GM12865 (cell line): ENCODE data around the gene METTL27.

ENCODE experiments used
- DNase-seq: peaks from one replicate; pipeline ENCODE4 v3.0.0; 2010; ENCODE audit warnings: low read depth
- H3K4me3 ChIP-seq: 2 replicates; pipeline ENCODE4 v1.5.1; 2011; ENCODE audit warnings: mild to moderate bottlenecking, low read depth, low read length, control low read depth
- TF ChIP-seq, protein P1 (sequence below): IDR thresholded peaks from 2 replicates; pipeline ENCODE4 v1.5.1; 2011; ENCODE audit warnings: low read length, control low read depth, low read depth, inconsistent platforms; ENCODE audit not compliant: insufficient read depth; ENCODE audit errors: missing control alignments

METTL27 gene

DNA sequence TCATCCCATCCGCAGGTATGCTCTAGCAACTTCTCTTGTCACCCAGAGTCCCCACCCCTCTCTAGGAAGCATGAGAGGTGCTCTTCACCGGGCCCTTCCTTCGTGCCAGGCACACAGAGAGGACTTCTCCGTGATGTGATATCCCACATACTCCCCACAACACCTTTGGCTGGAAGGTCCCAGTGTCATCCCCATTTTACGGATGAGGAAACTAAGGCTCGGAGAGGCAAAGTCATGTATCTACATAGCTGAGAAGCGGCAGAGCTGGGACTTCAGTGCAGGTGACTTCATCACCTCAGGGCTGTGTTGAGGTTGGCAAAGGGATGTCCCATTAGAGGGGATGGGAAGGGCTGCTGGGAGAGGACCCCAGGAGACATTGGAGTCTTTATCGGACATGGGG, 34.0 kb upstream of the METTL27 start:
- no peak for DNase-seq
- TF ChIP-seq, protein P1, sequence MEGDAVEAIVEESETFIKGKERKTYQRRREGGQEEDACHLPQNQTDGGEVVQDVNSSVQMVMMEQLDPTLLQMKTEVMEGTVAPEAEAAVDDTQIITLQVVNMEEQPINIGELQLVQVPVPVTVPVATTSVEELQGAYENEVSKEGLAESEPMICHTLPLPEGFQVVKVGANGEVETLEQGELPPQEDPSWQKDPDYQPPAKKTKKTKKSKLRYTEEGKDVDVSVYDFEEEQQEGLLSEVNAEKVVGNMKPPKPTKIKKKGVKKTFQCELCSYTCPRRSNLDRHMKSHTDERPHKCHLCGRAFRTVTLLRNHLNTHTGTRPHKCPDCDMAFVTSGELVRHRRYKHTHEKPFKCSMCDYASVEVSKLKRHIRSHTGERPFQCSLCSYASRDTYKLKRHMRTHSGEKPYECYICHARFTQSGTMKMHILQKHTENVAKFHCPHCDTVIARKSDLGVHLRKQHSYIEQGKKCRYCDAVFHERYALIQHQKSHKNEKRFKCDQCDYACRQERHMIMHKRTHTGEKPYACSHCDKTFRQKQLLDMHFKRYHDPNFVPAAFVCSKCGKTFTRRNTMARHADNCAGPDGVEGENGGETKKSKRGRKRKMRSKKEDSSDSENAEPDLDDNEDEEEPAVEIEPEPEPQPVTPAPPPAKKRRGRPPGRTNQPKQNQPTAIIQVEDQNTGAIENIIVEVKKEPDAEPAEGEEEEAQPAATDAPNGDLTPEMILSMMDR, result no peak
- H3K4me3 ChIP-seq, result no peak overlapping the region

DNA sequence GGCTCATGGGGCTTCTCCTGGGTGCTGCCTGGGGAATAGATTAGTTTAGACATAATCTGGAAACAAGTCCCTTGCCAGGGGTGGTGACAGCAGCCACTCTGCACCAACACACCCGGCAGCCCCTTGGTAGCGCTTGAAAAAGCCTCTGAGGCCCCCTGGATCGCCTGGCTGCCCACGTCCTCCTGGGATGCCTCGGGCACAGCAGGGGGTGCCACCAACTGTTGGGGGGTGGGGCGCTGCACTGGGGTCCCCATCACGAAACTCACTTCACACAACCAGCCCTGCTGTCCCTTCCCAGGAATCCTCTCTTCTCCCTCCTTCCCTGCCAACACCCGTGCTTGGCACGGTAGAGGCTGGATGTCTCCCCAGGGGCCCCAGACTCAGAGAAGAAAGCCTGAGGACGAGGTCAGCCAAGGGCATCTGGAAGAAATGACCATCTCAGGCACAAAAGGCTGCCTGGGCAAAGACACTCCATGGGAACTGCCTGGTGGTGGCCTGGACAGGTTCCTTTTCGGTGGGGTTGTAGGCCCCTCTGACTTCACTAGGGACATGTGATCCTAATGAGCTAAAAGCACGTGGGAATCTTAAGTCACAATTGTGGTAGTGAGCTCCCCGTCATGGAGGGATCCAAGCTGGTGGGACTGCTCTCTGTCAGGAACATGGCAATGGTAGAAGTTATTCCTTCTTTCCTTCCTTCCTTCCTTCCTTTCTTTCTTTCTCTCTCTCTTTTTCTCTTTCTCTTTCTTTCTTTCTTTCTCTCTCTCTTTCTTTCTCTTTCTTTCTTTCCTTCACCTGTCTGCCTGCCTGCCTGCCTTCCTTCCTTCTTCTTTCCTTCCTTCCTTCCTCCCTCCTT, 30.0 kb upstream of the METTL27 start:
- H3K4me3 ChIP-seq, result no peak overlapping the region
- TF ChIP-seq, protein P1, result no peak
- DNase-seq, result no peak

DNA sequence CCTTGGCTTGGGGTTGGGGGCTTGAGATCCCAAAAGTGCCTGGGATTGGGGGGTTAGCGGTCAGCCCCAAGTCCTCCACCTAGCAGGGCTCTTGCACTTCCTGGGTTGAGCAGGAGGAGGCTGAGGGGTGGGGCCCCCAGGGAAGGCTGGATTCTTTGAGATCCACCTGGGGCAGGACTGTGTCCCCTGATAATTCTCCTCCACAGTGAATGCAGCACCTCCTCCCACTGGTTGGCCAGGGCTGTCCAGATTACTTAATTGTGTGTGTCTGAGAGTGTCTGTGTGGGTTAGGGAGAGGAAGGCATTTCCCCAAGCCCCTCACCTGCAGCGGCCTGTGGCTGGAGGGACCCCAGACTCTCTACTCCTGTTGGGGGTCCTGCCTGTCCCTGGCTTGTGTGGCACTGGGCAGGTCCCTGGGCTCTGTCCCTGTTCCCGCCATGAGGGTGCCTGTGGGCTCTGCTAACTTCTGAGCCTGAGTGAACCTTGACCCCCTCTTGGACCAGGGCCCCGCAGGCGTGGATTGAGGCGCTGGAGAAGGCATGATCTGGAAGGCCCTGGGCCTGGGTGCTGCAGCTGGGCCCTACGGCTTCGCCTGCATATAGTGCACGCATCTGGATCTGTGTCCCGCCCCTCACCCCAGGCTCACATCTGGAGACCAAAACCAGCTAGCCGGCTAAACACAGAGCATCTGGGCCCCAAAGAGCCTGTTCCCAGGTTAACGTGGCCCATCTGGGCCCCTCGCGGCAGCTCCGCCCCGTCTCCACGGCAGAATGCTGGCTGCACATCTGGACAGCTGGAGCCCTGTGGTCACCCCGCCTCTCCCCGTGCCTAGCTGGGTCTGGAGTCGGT, 29.1 kb upstream of the METTL27 start:
- DNase-seq, result no peak
- no peak overlapping the region for H3K4me3 ChIP-seq
- TF ChIP-seq, protein P1, result no peak

DNA sequence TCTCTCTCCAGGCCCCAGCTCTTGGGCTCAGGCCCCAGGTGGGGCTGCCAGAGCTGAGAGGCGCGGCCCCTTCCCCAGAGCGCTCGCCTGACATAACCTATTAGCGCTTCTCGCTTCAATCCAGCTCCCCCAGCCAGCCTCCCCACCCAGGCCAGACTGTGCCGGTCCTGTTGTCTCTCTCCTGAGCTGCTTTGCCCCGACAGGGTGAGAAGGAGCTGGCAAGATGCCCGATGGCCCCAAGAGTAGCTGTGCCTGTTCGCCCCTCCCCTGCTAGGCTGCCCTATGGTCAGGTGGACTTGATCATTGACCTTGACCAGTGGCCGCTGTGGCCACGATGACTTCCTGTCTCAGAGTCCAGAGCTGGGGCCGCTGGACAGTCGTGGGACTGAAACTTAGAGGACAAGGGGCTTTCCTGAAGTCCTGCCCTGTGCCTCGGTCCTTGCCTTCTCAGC, 27.8 kb upstream of the METTL27 start:
- DNase-seq, result no peak

DNA sequence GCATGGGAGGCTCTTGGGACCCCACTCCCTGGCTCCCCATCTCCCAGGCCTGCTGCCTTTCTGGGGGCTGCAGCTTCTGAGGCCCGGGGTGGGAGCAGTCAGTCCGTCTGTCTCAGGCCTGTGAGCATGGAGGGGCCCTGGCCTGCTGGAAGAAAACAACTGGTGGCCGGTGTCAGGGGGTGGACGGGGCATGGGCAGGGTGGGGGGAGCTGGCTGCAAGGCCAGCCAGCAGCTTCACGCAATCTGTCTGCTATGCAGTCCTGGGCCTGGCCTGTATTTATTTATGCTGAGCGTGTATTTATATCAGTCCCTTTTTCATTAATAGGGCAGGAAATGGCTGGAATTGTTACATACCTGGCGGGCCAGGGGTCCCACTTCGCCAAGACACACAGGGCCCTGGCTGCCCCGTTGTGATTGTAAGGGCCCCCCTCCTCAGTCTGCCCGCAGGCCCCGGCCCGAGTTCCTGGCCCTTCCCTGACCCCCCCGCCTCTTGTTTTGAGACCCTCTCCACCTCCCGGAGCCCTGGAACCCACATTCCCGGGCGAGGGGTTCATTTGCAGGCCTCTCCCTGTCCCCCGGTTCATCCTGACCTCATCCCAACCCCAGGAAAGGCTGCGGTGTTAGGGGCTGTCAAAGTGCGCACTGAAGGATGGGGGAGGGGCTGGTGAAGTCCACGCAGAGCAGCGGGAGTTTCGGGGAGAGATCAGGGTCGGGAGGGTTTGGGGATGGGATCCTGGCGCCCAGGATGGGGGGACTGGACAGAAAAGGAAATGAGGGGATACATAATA, 26.9 kb upstream of the METTL27 start:
- TF ChIP-seq, protein P1, result no peak
- H3K4me3 ChIP-seq, result no peak overlapping the region
- no peak for DNase-seq

More for the DNA sequence above, 27.8 kb upstream of the METTL27 start:
- TF ChIP-seq, protein P1, result no peak
- no peak overlapping the region for H3K4me3 ChIP-seq

DNA sequence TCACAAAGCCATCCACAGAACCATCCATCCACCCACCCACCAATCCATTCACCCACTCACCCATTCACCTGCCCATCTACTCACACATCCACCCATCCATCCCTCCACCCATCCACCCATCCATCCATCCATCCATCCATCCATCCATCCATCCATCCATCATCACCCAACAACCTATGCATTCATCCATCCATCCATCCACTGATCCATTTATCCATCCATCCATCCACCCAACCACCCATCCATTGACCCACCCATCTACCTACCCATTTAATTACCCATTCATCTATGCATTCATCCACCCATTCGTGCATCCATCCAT, 24.1 kb upstream of the METTL27 start:
- TF ChIP-seq, protein P1, result no peak
- no peak for DNase-seq
- no peak overlapping the region for H3K4me3 ChIP-seq
